B cell (primary cell): ENCODE data around the gene ABR. TPM values are rescaled to one million over a fixed set of nuclear protein-coding genes. Genes with fewer than 3 reads are reported as not detected.

Source experiments
- ATAC-seq: fragments of 200-7000 bp; cut with Tn5 transposase; one replicate; pipeline ENCODE4 v1.10.0; 2021; ENCODE audit warnings: low read depth, mild to moderate bottlenecking, moderate number of reproducible peaks, moderate library complexity
- CTCF ChIA-PET: fragments of 350-600 bp; sonication (Branson Sonifier 250); formaldehyde crosslinking; loops from one replicate; lab custom pipeline; 2021; ENCODE audit warnings: antibody characterized with exemption, inconsistent platforms; lab: Charles Lee
- POLR2A ChIA-PET: fragments of 350-600 bp; sonication (Branson Sonifier 250); formaldehyde crosslinking; loops from one replicate; lab custom pipeline; 2021; ENCODE audit warnings: antibody characterized with exemption; lab: Charles Lee
- DNase-seq: peaks from one replicate; pipeline ENCODE4 v3.0.0; 2013
- H2AFZ ChIP-seq: 2 replicates; pipeline ENCODE4 v1.6.1; 2012; ENCODE audit warnings: mild to moderate bottlenecking, low read depth, low read length; ENCODE audit not compliant: insufficient read depth, poor library complexity, severe bottlenecking
- H3K27ac ChIP-seq, 2 donors: 1 replicate in 1 of 2; 2 replicates in 1 of 2; pipeline ENCODE4 v1.5.1; 2012 to 2013; ENCODE audit warnings: low read length in 2 of 2, mild to moderate bottlenecking in 2 of 2, moderate library complexity in 1 of 2
- H3K27me3 ChIP-seq, 4 experiments: fragments of 200-600 bp in 1 of 4; sonication (generic) in 1 of 4; replicated peaks in 1 of 4; 1 replicate in 2 of 4; 2 replicates in 2 of 4; pipeline versions ENCODE4 v1.6.1 to v1.7.0; 2013 to 2016; ENCODE audit warnings: low read length in 3 of 4, mild to moderate bottlenecking in 2 of 4, mixed read lengths in 1 of 4, moderate library complexity in 1 of 4; ENCODE audit not compliant: insufficient read depth in 4 of 4, control insufficient read depth in 3 of 4; ENCODE audit errors: control extremely low read depth in 1 of 4
- H3K36me3 ChIP-seq, 2 experiments: replicated peaks in 1 of 2; 1 replicate in 1 of 2; 2 replicates in 1 of 2; pipeline versions ENCODE4 v1.6.1 to v1.7.1; 2013; ENCODE audit warnings: low read length in 1 of 2; ENCODE audit not compliant: insufficient read depth in 2 of 2, control insufficient read depth in 1 of 2; ENCODE audit errors: control extremely low read depth in 1 of 2, extremely low read depth in 1 of 2
- H3K4me1 ChIP-seq, 2 donors: fragments of 200-600 bp in 1 of 2; sonication (generic) in 1 of 2; 1 replicate in 1 of 2; 2 replicates in 1 of 2; pipeline versions ENCODE4 v1.5.1 to v1.6.1; 2013 to 2017; ENCODE audit warnings: low read length in 2 of 2; ENCODE audit not compliant: control insufficient read depth in 2 of 2, insufficient read depth in 2 of 2
- H3K4me2 ChIP-seq: replicated peaks from 2 replicates; pipeline ENCODE3; 2012; ENCODE audit warnings: mild to moderate bottlenecking, low read depth, low read length; ENCODE audit not compliant: poor library complexity, severe bottlenecking
- H3K4me3 ChIP-seq, 5 experiments: fragments of 200-600 bp in 1 of 5; sonication (generic) in 1 of 5; 1 replicate in 3 of 5; 2 replicates in 2 of 5; pipeline versions ENCODE4 v1.5.1 to v1.7.0; 2011 to 2016; ENCODE audit warnings: low read length in 4 of 5, mild to moderate bottlenecking in 4 of 5, low read depth in 2 of 5, control low read depth in 1 of 5, moderate library complexity in 1 of 5; ENCODE audit not compliant: insufficient read depth in 1 of 5; ENCODE audit errors: control extremely low read depth in 1 of 5, extremely low read depth in 1 of 5
- H3K79me2 ChIP-seq: fragments of 200-600 bp; sonication (generic); one replicate; pipeline ENCODE4 v1.6.0; 2016; ENCODE audit warnings: low read length; ENCODE audit not compliant: control insufficient read depth, insufficient read depth
- H3K9ac ChIP-seq: fragments of 200-600 bp; sonication (generic); 2 replicates; pipeline ENCODE4 v1.6.1; 2017; ENCODE audit warnings: mild to moderate bottlenecking, low read length, moderate library complexity
- H3K9me3 ChIP-seq, 3 donors: one replicate each; pipeline versions ENCODE4 v1.6.1 to v1.7.1; 2013; ENCODE audit warnings: low read length in 2 of 3; ENCODE audit not compliant: control insufficient read depth in 2 of 3, insufficient read depth in 1 of 3; ENCODE audit errors: control extremely low read depth in 1 of 3
- H4K20me1 ChIP-seq: 2 replicates; pipeline ENCODE4 v1.6.0; 2012; ENCODE audit warnings: mild to moderate bottlenecking, low read length; ENCODE audit not compliant: insufficient read depth, control insufficient read depth, poor library complexity, severe bottlenecking
- H3K27ac Mint-ChIP-seq: one replicate; pipeline ENCODE4 v1.8.0; 2021; ENCODE audit warnings: mixed read lengths
- H3K27me3 Mint-ChIP-seq: one replicate; pipeline ENCODE4 v1.8.0; 2021; ENCODE audit warnings: mixed read lengths
- H3K4me1 Mint-ChIP-seq: one replicate; pipeline ENCODE4 v1.8.0; 2021; ENCODE audit warnings: mixed read lengths
- H3K4me3 Mint-ChIP-seq: one replicate; pipeline ENCODE4 v1.8.0; 2021; ENCODE audit warnings: mixed read lengths
- H3K9me3 Mint-ChIP-seq: one replicate; pipeline ENCODE4 v1.8.0; 2022; ENCODE audit warnings: mixed read lengths; ENCODE audit not compliant: insufficient read depth
- EZH2 ChIP-seq: IDR thresholded peaks from 2 replicates; pipeline ENCODE4 v1.6.1; 2012; ENCODE audit warnings: borderline replicate concordance, low read depth, mild to moderate bottlenecking, moderate library complexity, low read length; ENCODE audit not compliant: insufficient read depth, poor library complexity, severe bottlenecking
- WGBS: methylation state at CpG from one replicate; pipeline ENCODE4 v1.1.5; 2013; ENCODE audit warnings: missing lambda C conversion rate; ENCODE audit not compliant: insufficient coverage; 5-methylcytosine and 5-hydroxymethylcytosine counted together
- intact Hi-C: fragments of 100-400 bp; cut with micrococcal nuclease; formaldehyde crosslinking; loops from one replicate; pipeline ENCODE4 v1.10.0; 2022
- polyA plus RNA-seq: library from polyadenylated mRNA; depleted of rRNA; stranded (reverse); fragments of >200 nt; gene quantifications from 2 replicates; pipeline ENCODE4 v1.2.3, GENCODE V29; 2012
- total RNA-seq, 2 donors: library from RNA; stranded (reverse); fragments of 120-200 nt in 1 of 2; gene quantifications; 1 replicate in 1 of 2; 2 replicates in 1 of 2; pipeline versions ENCODE4 v1.2.3 to v1.2.4, GENCODE V29; 2013 to 2022
- TF ChIP-seq, protein P1 (sequence below): fragments of 200-600 bp; IDR thresholded peaks from one replicate; pipeline ENCODE4 v1.8.0; 2022; ENCODE audit warnings: antibody characterized with exemption, mild to moderate bottlenecking

Gene ABR
- total and polyA plus RNA-seq, 2 donors (not counting 1 experiment from before 2014, with no cell fraction given): 79.8 to 262 TPM

DNA sequence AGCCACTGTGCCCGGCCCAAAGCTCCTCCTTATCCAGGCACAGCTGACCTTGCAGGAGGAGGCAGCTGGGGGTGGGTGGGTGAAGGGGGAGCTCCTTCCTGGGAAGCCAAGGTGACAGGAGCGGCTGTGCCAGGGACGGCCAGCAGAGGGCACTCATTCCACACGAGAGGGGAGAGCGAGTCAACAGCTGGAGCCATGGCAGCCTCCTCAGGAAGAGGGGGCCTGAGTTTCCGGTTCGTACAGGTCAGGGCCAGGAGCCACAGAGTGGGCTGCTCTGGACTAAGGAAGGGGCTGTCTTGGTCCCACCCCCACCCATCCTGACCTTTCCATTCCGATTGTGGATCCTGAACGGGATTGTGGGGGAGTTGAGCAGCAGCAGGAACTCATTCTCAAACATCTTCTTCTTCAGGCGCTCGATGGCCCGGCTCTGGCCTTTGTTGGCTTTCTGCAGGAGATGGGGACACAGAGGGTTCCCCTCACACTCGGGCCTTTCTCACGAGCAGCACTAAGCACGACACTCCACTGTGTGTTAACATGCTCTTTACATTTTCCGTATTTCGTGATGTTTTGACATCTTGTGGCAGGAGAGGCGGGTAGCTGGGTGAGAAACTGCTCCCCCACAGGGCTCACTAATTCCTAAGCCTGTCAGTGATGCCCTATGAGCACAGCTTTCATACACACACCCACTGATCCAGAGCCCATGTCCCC is 121.2 kb downstream of the ABR start:
- H3K4me3 ChIP-seq: no peak overlapping the region
- H3K4me1 Mint-ChIP-seq: no peaks in the 10 kb centered on the region
- H4K20me1 ChIP-seq: no peaks in the 10 kb centered on the region
- ATAC-seq (no peak), DNase-seq (no peak)
- no peaks in the 10 kb centered on the region for H3K79me2 ChIP-seq
- intact Hi-C loops: no loop called here
- H3K4me2 ChIP-seq: no peak overlapping the region
- peaks cover 8 to 34% of the 10 kb centered on the region in 2 experiments for H3K36me3 ChIP-seq
- ChIA-PET CTCF (interaction anchor here (0.6 to 1.1 kb wide), 3 partner anchors 36 to 869 kb away, joined by 3 read pairs; no protein-coding TSS in a partner anchor), POLR2A (no interaction called here)
- no peaks in the 10 kb centered on the region for H3K27me3 Mint-ChIP-seq
- H3K27ac Mint-ChIP-seq: no peak overlapping the region
- 91% methylated on average over 15 of the region's 18 CpGs for WGBS
- peaks cover 0 to 8% (median 2%) of the 10 kb centered on the region in 3 donors for H3K9me3 ChIP-seq
- H3K9me3 Mint-ChIP-seq: no peaks in the 10 kb centered on the region
- H2AFZ ChIP-seq: no peak overlapping the region
- TF ChIP-seq, protein P1, sequence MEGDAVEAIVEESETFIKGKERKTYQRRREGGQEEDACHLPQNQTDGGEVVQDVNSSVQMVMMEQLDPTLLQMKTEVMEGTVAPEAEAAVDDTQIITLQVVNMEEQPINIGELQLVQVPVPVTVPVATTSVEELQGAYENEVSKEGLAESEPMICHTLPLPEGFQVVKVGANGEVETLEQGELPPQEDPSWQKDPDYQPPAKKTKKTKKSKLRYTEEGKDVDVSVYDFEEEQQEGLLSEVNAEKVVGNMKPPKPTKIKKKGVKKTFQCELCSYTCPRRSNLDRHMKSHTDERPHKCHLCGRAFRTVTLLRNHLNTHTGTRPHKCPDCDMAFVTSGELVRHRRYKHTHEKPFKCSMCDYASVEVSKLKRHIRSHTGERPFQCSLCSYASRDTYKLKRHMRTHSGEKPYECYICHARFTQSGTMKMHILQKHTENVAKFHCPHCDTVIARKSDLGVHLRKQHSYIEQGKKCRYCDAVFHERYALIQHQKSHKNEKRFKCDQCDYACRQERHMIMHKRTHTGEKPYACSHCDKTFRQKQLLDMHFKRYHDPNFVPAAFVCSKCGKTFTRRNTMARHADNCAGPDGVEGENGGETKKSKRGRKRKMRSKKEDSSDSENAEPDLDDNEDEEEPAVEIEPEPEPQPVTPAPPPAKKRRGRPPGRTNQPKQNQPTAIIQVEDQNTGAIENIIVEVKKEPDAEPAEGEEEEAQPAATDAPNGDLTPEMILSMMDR: no peak
- no peak for TF ChIP-seq EZH2
- H3K27ac ChIP-seq: no peak overlapping the region
- H3K4me3 Mint-ChIP-seq: no peak overlapping the region
- H3K9ac ChIP-seq: no peak overlapping the region
- no peaks in the 10 kb centered on the region for H3K27me3 ChIP-seq
- H3K4me1 ChIP-seq: no peaks in the 10 kb centered on the region

DNA sequence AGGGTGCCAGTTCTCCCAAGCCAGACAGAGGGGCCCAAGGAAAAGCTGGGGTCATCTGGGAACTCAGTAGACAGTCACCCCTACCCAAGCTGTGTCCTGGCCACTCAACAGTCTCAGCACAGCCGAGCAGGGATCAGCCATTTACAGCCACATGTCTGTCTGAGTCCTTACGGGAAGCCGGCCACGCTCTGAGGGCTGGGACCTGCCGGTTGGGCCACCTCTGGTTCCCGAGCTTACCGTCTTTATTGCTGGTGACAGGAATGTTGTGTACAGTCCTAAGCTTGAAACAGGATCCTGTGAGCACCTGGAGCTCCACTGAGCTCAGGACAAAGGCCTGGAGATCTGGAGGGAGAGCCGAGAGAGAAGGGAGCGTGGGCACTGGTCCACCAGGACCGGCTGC is 123.0 kb downstream of the ABR start:
- Histone ChIP-seq H4K20me1 (no peaks in the 10 kb centered on the region), H3K27me3 (no peaks in the 10 kb centered on the region), H3K9me3 (peaks cover 0 to 8% (median 0%) of the 10 kb centered on the region in 3 donors), H3K79me2 (peaks cover 2% of the 10 kb centered on the region), H3K4me2 (no peak overlapping the region), H2AFZ (no peak overlapping the region), H3K27ac (no peak overlapping the region), H3K4me1 (no peaks in the 10 kb centered on the region), H3K36me3 (peaks cover 4 to 34% of the 10 kb centered on the region in 2 experiments), H3K9ac (no peak overlapping the region), H3K4me3 (no peak overlapping the region)
- Mint-ChIP-seq H3K4me1 (no peaks in the 10 kb centered on the region), H3K9me3 (no peaks in the 10 kb centered on the region), H3K4me3 (no peak overlapping the region), H3K27me3 (no peaks in the 10 kb centered on the region), H3K27ac (no peak overlapping the region)
- no peak for DNase-seq
- TF ChIP-seq, protein P1: no peak
- no peak for TF ChIP-seq EZH2
- intact Hi-C loops: loop anchor here (2.0 kb wide), 1 partner anchor 178 kb away; no protein-coding TSS in a partner anchor
- POLR2A ChIA-PET: interaction anchor here (1.3 kb wide), 1 partner anchor 275 kb away, joined by 3 read pairs; the partner anchor contains the start of genes GLOD4 and MRM3
- ATAC-seq: no peak
- WGBS: 94% methylated on average over 10 of the region's 10 CpGs
- CTCF ChIA-PET: interaction anchor here (0.6 to 2.0 kb wide), 14 partner anchors 9 to 912 kb away, joined by 3 to 7 read pairs (median 3); no protein-coding TSS in a partner anchor
